Keratinocyte (primary cell): Measurements from ENCODE around the gene HOXB2. TPM values are rescaled to one million over a fixed set of nuclear protein-coding genes. Genes with fewer than 3 reads are reported as not detected.

Experiments used
- DNase-seq: peaks from one replicate; pipeline ENCODE4 v3.0.0-alpha.2; 2011; ENCODE audit warnings: low read depth, missing footprints, low spot score
- FAIRE-seq: peaks from 2 replicates; lab custom pipeline; 2011; peaks lifted over from hg19 to GRCh38; lab: Jason Lieb, UNC
- H2AFZ ChIP-seq: 2 replicates; pipeline ENCODE4 v1.6.0; 2012; ENCODE audit warnings: low read length, control low read depth, inconsistent platforms; ENCODE audit not compliant: control insufficient read depth
- H3K27ac ChIP-seq: 2 replicates; pipeline ENCODE4 v1.5.1; 2011; ENCODE audit warnings: low read length; ENCODE audit not compliant: control insufficient read depth, insufficient read depth
- H3K27me3 ChIP-seq: 3 replicates; pipeline ENCODE4 v1.6.0; 2011; ENCODE audit warnings: low read length; ENCODE audit not compliant: control insufficient read depth, insufficient read depth; ENCODE audit errors: extremely low read depth
- H3K36me3 ChIP-seq, 2 experiments: 2 replicates in 1 of 2; 3 replicates in 1 of 2; pipeline ENCODE4 v1.5.1; 2011; ENCODE audit warnings: low read length in 2 of 2, mild to moderate bottlenecking in 1 of 2; ENCODE audit not compliant: control insufficient read depth in 2 of 2, insufficient read depth in 2 of 2; ENCODE audit errors: extremely low read depth in 1 of 2
- H3K4me1 ChIP-seq: 3 replicates; pipeline ENCODE4 v1.5.1; 2011; ENCODE audit warnings: low read length; ENCODE audit not compliant: control insufficient read depth, insufficient read depth; ENCODE audit errors: extremely low read depth
- H3K4me2 ChIP-seq: 3 replicates; pipeline ENCODE4 v1.6.0; 2011; ENCODE audit warnings: low read depth, low read length; ENCODE audit not compliant: control insufficient read depth, insufficient read depth; ENCODE audit errors: extremely low read depth
- H3K4me3 ChIP-seq, 3 experiments: fragments of 200-600 bp in 1 of 3; sonication (generic) in 1 of 3; 2 replicates in 2 of 3; 3 replicates in 1 of 3; pipeline ENCODE4 v1.5.1; 2011 to 2016; ENCODE audit warnings: low read length in 3 of 3, mild to moderate bottlenecking in 3 of 3, control low read depth in 2 of 3, inconsistent platforms in 1 of 3, low read depth in 1 of 3, mixed read lengths in 1 of 3, mixed run types in 1 of 3, moderate library complexity in 1 of 3; ENCODE audit not compliant: control insufficient read depth in 2 of 3, insufficient read depth in 2 of 3; ENCODE audit errors: extremely low read depth in 1 of 3
- H3K79me2 ChIP-seq: 2 replicates; pipeline ENCODE4 v1.6.0; 2012; ENCODE audit warnings: low read length; ENCODE audit not compliant: control insufficient read depth, insufficient read depth
- H3K9ac ChIP-seq: 3 replicates; pipeline ENCODE4 v1.6.0; 2011; ENCODE audit warnings: low read length; ENCODE audit not compliant: control insufficient read depth, insufficient read depth; ENCODE audit errors: extremely low read depth
- H3K9me1 ChIP-seq: 3 replicates; pipeline ENCODE4 v1.6.0; 2011; ENCODE audit warnings: low read length; ENCODE audit not compliant: control insufficient read depth, insufficient read depth; ENCODE audit errors: extremely low read depth
- H3K9me3 ChIP-seq: 2 replicates; pipeline ENCODE4 v1.5.1; 2012; ENCODE audit warnings: low read depth, low read length; ENCODE audit not compliant: control insufficient read depth
- H4K20me1 ChIP-seq: 3 replicates; pipeline ENCODE4 v1.6.0; 2011; ENCODE audit warnings: low read length; ENCODE audit not compliant: control insufficient read depth, insufficient read depth; ENCODE audit errors: extremely low read depth
- EZH2 ChIP-seq: IDR thresholded peaks from one replicate; pipeline ENCODE4 v1.6.1; 2012; ENCODE audit warnings: inconsistent platforms, mild to moderate bottlenecking, low read length, moderate library complexity
- dilution Hi-C: fragments of 300-500 bp; cut with MboI; formaldehyde crosslinking; loops from one replicate; pipeline ENCODE4 v1.7.0; 2020; ENCODE audit warnings: low sequenced_read_pairs; ENCODE audit not compliant: extremely low pct_ligation_motif_present
- polyA plus RNA-seq, 5 experiments: library from polyadenylated mRNA; depleted of rRNA in 3 of 5; stranded (reverse) in 3 of 5; stranded (forward) in 1 of 5; unstranded in 1 of 5; fragments of >200 nt; gene quantifications; 1 replicate in 1 of 5; 2 replicates in 3 of 5; 3 replicates in 1 of 5; pipeline versions ENCODE4 v1.2.1 to v1.2.3, GENCODE V29; 2011 to 2012; ENCODE audit warnings: missing spikeins in 2 of 5, low read depth in 1 of 5, low replicate concordance in 1 of 5
- TF ChIP-seq, protein P1 (sequence below), 3 experiments: IDR thresholded peaks in 1 of 3; conservative IDR thresholded peaks in 1 of 3; optimal IDR thresholded peaks in 1 of 3; 2 replicates in 2 of 3; 3 replicates in 1 of 3; pipeline versions ENCODE3 to v1.5.1; 2011; ENCODE audit warnings: low read length in 3 of 3, mild to moderate bottlenecking in 3 of 3, moderate library complexity in 2 of 3, control low read depth in 1 of 3, inconsistent platforms in 1 of 3; ENCODE audit not compliant: insufficient read depth in 2 of 3; ENCODE audit errors: extremely low read depth in 1 of 3

Gene HOXB2
- polyA plus RNA-seq, 1 donor (not counting 4 experiments of a cell fraction or from before 2014, with no cell fraction given), result 3.8 TPM

DNA sequence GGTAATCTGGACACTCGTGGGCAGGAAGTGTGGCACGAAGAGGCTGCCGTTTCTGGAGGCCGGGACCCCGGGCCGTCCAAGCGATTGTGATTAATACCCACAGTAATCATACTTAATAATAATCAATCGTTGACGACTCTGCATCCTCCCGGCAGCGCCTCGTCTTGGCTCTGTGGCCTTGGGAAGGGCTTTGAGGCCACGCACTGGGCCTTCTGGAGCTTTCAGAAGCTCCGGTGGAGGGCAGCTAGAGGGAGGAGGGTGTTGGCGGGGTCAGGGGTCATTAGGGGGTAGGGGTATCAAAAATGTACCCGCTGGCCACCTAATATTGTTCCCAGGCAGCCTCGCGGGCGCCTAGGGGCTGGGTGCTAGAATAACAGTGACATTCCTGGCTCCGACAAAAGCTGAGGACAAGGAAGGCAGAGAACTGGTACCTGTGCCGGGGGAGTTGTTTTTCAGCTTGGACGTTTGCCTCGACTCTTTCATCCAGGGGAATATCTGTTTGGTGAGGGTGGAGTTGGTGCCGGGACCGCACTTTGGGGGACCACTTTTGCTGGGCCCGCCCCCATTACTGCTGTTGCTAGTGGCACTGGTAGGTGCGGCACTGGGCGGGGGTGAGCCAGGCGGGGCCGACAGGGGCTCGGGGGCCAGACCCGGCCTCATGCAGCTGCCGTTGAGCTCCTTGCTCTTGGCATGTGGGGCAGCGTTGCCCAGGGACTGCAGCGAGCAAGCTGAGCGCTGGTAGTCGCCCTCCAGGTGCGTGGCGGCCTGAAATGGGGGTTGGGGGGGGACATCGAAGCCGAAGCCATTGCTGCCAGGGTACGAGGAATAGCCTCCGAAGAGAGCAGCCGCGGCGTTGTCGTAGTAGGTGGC lies 6.9 kb upstream of the HOXB2 start:
- H3K27ac ChIP-seq, result no peak overlapping the region
- H3K9ac ChIP-seq, result no peak overlapping the region
- TF ChIP-seq, protein P1, sequence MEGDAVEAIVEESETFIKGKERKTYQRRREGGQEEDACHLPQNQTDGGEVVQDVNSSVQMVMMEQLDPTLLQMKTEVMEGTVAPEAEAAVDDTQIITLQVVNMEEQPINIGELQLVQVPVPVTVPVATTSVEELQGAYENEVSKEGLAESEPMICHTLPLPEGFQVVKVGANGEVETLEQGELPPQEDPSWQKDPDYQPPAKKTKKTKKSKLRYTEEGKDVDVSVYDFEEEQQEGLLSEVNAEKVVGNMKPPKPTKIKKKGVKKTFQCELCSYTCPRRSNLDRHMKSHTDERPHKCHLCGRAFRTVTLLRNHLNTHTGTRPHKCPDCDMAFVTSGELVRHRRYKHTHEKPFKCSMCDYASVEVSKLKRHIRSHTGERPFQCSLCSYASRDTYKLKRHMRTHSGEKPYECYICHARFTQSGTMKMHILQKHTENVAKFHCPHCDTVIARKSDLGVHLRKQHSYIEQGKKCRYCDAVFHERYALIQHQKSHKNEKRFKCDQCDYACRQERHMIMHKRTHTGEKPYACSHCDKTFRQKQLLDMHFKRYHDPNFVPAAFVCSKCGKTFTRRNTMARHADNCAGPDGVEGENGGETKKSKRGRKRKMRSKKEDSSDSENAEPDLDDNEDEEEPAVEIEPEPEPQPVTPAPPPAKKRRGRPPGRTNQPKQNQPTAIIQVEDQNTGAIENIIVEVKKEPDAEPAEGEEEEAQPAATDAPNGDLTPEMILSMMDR (optimal IDR thresholded peaks at IDR 0.05 in 1 of 3, IDR thresholded peaks at IDR 0.05 in 1 of 3, conservative IDR thresholded peaks at IDR 0.05 in 1 of 3; ENCODE audit: extremely low read depth in 1 of 3, insufficient read depth in 2 of 3, low read length in 3 of 3), result no peak
- TF ChIP-seq EZH2, result no peak
- H3K36me3 ChIP-seq, result peaks cover 0 to 3% of the 10 kb centered on the region in 2 experiments
- no peaks in the 10 kb centered on the region for H4K20me1 ChIP-seq
- H3K9me1 ChIP-seq, result no peaks in the 10 kb centered on the region
- H2AFZ ChIP-seq, result no peak overlapping the region
- H3K9me3 ChIP-seq, result no peaks in the 10 kb centered on the region
- H3K4me2 ChIP-seq, result no peak overlapping the region
- H3K4me1 ChIP-seq, result peaks cover 12% of the 10 kb centered on the region
- dilution Hi-C loops, result no loop called here
- H3K4me3 ChIP-seq, result no peak overlapping the region
- no peak for DNase-seq
- H3K27me3 ChIP-seq, result peaks cover 17% of the 10 kb centered on the region
- FAIRE-seq, result no peak
- H3K79me2 ChIP-seq, result no peaks in the 10 kb centered on the region

DNA sequence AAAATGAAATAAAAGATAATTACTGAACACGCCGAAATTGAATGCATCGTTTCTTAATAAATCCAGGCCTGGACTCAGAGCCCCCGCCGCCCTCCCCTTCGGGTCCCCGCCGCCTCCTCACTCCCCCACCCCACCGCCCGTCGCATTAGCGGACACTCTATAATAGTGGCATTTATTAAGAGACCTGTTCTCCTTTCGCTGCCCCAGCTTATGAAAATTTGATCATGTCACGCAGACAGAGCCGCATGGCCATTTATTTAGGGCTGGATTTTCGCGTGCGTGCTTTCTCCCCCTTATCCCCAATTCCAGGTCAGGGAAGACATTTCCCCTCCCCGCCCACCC lies 6.3 kb upstream of the HOXB2 start:
- Histone ChIP-seq H3K4me2 (no peak overlapping the region), H4K20me1 (no peaks in the 10 kb centered on the region), H3K9me3 (no peaks in the 10 kb centered on the region), H3K4me3 (no peak overlapping the region), H3K36me3 (peaks cover 0 to 3% of the 10 kb centered on the region in 2 experiments), H3K79me2 (no peaks in the 10 kb centered on the region), H2AFZ (no peak overlapping the region), H3K4me1 (peaks cover 8% of the 10 kb centered on the region), H3K27me3 (peaks cover 21% of the 10 kb centered on the region), H3K27ac (no peak overlapping the region), H3K9ac (no peak overlapping the region), H3K9me1 (no peaks in the 10 kb centered on the region)
- no peak for FAIRE-seq
- TF ChIP-seq, protein P1 (optimal IDR thresholded peaks at IDR 0.05 in 1 of 3, IDR thresholded peaks at IDR 0.05 in 1 of 3, conservative IDR thresholded peaks at IDR 0.05 in 1 of 3; ENCODE audit: extremely low read depth in 1 of 3, insufficient read depth in 2 of 3, low read length in 3 of 3), result no peak
- TF ChIP-seq EZH2, result no peak
- no peak for DNase-seq
- dilution Hi-C loops, result no loop called here
